Sigmoid colon (tissue), 7 donors: ENCODE data around the gene PARD3. TPM values are rescaled to one million over a fixed set of nuclear protein-coding genes. Genes with fewer than 3 reads are reported as not detected.

ENCODE experiments used
- DNase-seq: peaks from one replicate; pipeline ENCODE4 v3.0.0-alpha.2; 2019
- H3K27ac ChIP-seq, 4 donors: fragments of 200-600 bp; sonication (generic); one replicate each; pipeline ENCODE4 v1.5.1; 2016 to 2019; ENCODE audit warnings: mild to moderate bottlenecking in 1 of 4
- H3K27me3 ChIP-seq, 3 donors: fragments of 200-600 bp; sonication (generic); one replicate each; pipeline ENCODE4 v1.5.1; 2019; ENCODE audit warnings: mild to moderate bottlenecking in 1 of 3
- H3K36me3 ChIP-seq, 4 donors: fragments of 200-600 bp; sonication (generic); one replicate each; pipeline ENCODE4 v1.5.1; 2016 to 2019
- H3K4me1 ChIP-seq, 4 donors: fragments of 200-600 bp; sonication (generic); one replicate each; pipeline ENCODE4 v1.5.1; 2017 to 2019
- H3K4me3 ChIP-seq, 4 donors: fragments of 200-600 bp; sonication (generic); one replicate each; pipeline ENCODE4 v1.5.1; 2017 to 2019; ENCODE audit warnings: mild to moderate bottlenecking in 2 of 4, moderate library complexity in 1 of 4
- H3K9me3 ChIP-seq, 4 donors: fragments of 200-600 bp in 3 of 4; sonication (generic) in 3 of 4; one replicate each; pipeline versions ENCODE4 v1.5.1 to v1.6.1; 2013 to 2019
- CTCF ChIP-seq, 4 experiments: fragments of 450-650 bp in 3 of 4; fragments of 200-600 bp in 1 of 4; IDR thresholded peaks; one replicate each; pipeline ENCODE4 v1.5.1; 2016 to 2019; ENCODE audit warnings: antibody characterized with exemption in 4 of 4, mild to moderate bottlenecking in 3 of 4, moderate library complexity in 2 of 4
- EP300 ChIP-seq, 4 donors: sonication (generic); formaldehyde crosslinking; IDR thresholded peaks; one replicate each; pipeline ENCODE4 v1.6.1; 2017; ENCODE audit warnings: antibody characterized with exemption in 4 of 4
- POLR2A ChIP-seq, 2 donors: fragments of 450-650 bp; IDR thresholded peaks; one replicate each; pipeline ENCODE4 v1.6.1; 2016; ENCODE audit warnings: antibody characterized with exemption in 2 of 2, mild to moderate bottlenecking in 2 of 2, moderate library complexity in 2 of 2
- POLR2AphosphoS5 ChIP-seq, 4 donors: sonication (generic); formaldehyde crosslinking; IDR thresholded peaks; one replicate each; pipeline ENCODE4 v1.6.1; 2017; ENCODE audit warnings: antibody characterized with exemption in 4 of 4
- WGBS, 2 donors: extraction: QIAGEN DNeasy Blood & Tissue Kit; methylation state at CpG; one replicate each; pipeline ENCODE4 v1.1.7; 2013; 5-methylcytosine and 5-hydroxymethylcytosine counted together
- intact Hi-C: fragments of 100-400 bp; cut with DNase I; formaldehyde crosslinking; loops from one replicate; pipeline ENCODE4 v1.15.1; 2023
- polyA plus RNA-seq, 3 donors: library from polyadenylated mRNA; stranded (reverse); fragments of 200-250 nt; gene quantifications; one replicate each; pipeline ENCODE4 v1.2.3, GENCODE V29; 2013
- total RNA-seq, 4 donors: library from RNA; depleted of rRNA; stranded (reverse); fragments of >200 nt; gene quantifications; one replicate each; pipeline ENCODE4 v1.1.0, GENCODE V29; 2016
- donor health status: healthy with polysubstance abuse.
- donor health status: Bipolar disorder and iron deficiency.
- donor health status: healthy.

PARD3 gene
- total and polyA plus RNA-seq, 7 donors = 17.5 to 96.4 (median 75.9) TPM

DNA sequence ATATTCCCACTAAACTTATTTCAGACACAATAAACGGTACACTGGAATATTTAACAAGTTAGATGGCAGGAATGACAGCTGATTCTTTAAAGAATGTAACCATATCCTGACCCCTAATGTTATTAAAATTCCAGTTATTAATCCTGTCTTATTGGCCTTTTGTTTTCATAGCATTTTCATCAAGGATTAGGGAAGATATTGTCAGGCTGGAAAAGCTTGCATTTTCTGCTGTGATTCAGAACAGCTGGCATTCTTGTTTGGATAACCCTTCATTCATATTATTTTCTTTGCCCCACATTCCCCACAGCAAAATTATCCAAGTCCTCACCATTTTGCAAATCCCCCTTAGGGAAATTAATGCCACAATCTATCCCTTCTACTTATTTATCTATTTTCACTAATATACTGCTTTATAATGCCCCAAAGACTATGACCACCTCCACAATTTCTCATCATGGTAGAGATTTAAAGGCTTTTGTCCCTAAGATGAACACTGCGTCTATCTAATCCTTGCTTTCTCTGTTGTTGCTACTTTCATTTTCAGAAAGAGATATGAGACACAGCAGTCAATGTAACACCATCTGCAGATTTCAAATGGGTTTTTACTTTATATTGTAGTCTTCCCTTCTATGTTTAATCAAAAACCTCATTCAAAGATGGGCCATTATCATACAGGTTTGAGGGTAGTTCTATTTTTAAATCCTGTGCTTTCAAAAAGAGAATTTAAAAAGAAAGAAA lies 475.1 kb downstream of the PARD3 start:
- Histone ChIP-seq H3K36me3 (peaks cover 0 to 10% (median 0%) of the 10 kb centered on the region in 4 donors), H3K27ac (no peak overlapping the region), H3K4me3 (no peak overlapping the region), H3K4me1 (peaks cover 0 to 20% (median 12%) of the 10 kb centered on the region in 4 donors), H3K9me3 (no peaks in the 10 kb centered on the region), H3K27me3 (no peaks in the 10 kb centered on the region)
- WGBS, 2 donors = 71 to 86% methylated on average over 2 of the region's 2 CpGs
- intact Hi-C loops = no loop called here
- no peak for TF ChIP-seq POLR2AphosphoS5 (IDR thresholded peaks at IDR 0.05)
- TF ChIP-seq EP300 (IDR thresholded peaks at IDR 0.05) = no peak
- no peak for TF ChIP-seq CTCF (IDR thresholded peaks at IDR 0.05)
- TF ChIP-seq POLR2A (IDR thresholded peaks at IDR 0.05) = no peak
- no peak for DNase-seq

DNA sequence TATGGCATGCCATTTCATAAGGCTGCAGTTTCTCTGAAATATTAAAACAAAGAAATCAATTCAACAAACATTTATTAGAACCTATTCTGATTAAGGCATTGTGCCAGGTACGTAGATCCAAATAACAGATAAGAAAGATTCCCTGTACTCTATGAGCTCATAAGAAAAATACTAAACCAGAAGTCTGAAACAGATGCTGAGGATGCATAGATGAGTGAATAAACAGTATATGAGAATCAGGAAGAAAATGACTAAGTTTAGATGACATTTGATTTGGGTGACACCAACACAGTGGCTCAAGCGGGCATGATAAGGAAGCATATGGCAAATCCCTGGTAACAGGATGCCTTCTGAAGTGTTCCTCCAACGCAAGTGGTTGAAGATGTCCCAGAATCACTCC lies 477.2 kb downstream of the PARD3 start:
- DNase-seq = no peak
- H3K36me3 ChIP-seq = peaks cover 0 to 10% (median 0%) of the 10 kb centered on the region in 4 donors
- WGBS, 2 donors = 62 to 63% methylated on average over 3 of the region's 3 CpGs
- H3K27me3 ChIP-seq = no peaks in the 10 kb centered on the region
- intact Hi-C loops = no loop called here
- no peaks in the 10 kb centered on the region for H3K9me3 ChIP-seq
- no peak overlapping the region for H3K4me3 ChIP-seq
- TF ChIP-seq EP300 (IDR thresholded peaks at IDR 0.05) (no peak), POLR2A (IDR thresholded peaks at IDR 0.05) (no peak), CTCF (IDR thresholded peaks at IDR 0.05) (no peak), POLR2AphosphoS5 (IDR thresholded peaks at IDR 0.05) (no peak)
- peaks cover 0 to 20% (median 12%) of the 10 kb centered on the region in 4 donors for H3K4me1 ChIP-seq
- H3K27ac ChIP-seq = no peak overlapping the region

GRCh38 chr10:34335960-34336690 lies 479.0 kb downstream of the PARD3 start:
- no peak overlapping the region for H3K27ac ChIP-seq
- TF ChIP-seq POLR2AphosphoS5 (IDR thresholded peaks at IDR 0.05) = no peak
- no peak for TF ChIP-seq POLR2A (IDR thresholded peaks at IDR 0.05)
- no peak for TF ChIP-seq CTCF (IDR thresholded peaks at IDR 0.05)
- no peak for TF ChIP-seq EP300 (IDR thresholded peaks at IDR 0.05)
- H3K4me1 ChIP-seq = peaks cover 0 to 13% (median 10%) of the 10 kb centered on the region in 4 donors
- peaks cover 0 to 11% (median 0%) of the 10 kb centered on the region in 4 donors for H3K36me3 ChIP-seq
- WGBS, 2 donors = 83 to 92% methylated on average over 5 of the region's 5 CpGs
- intact Hi-C loops = no loop called here
- H3K4me3 ChIP-seq = no peak overlapping the region
- no peaks in the 10 kb centered on the region for H3K9me3 ChIP-seq
- no peaks in the 10 kb centered on the region for H3K27me3 ChIP-seq
- no peak for DNase-seq

DNA sequence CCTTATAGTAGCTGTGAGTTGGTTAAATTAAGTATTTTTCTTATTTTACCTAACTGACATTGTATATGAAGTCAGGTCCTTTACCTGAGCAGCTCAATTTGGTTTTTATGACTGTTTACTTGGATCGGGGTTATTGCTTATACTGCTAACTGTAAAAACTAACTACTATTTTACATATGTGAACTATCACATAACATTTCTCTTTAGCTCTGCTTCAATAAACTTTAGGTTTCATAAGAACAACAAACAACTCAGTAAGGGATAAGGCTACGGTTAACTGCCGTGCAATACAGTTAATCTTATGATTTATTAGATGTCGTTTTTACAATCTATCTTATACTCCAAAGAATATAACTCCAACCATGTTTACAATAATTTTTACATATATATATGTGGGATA lies 480.2 kb downstream of the PARD3 start:
- no peak for DNase-seq
- Histone ChIP-seq H3K9me3 (no peaks in the 10 kb centered on the region), H3K27ac (no peak overlapping the region), H3K4me1 (peaks cover 0 to 4% (median under 1%) of the 10 kb centered on the region in 4 donors), H3K27me3 (no peaks in the 10 kb centered on the region), H3K36me3 (peaks cover 0 to 20% (median 2%) of the 10 kb centered on the region in 4 donors), H3K4me3 (no peak overlapping the region)
- TF ChIP-seq POLR2AphosphoS5 (IDR thresholded peaks at IDR 0.05) = no peak
- no peak for TF ChIP-seq POLR2A (IDR thresholded peaks at IDR 0.05)
- TF ChIP-seq EP300 (IDR thresholded peaks at IDR 0.05) = no peak
- no peak for TF ChIP-seq CTCF (IDR thresholded peaks at IDR 0.05)
- WGBS, 2 donors = 27 to 72% methylated on average over 4 of the region's 4 CpGs
- intact Hi-C loops = no loop called here
